BE2C (cell line): Measurements from ENCODE around the gene COL26A1.

Source experiments
- DNase-seq: peaks from one replicate; pipeline ENCODE4 v3.0.0-alpha.2; 2020
- H3K27me3 ChIP-seq: fragments of 250-450 bp; sonication (Bioruptor Pico); 2 replicates; pipeline ENCODE4 v1.5.1; 2020; ENCODE audit warnings: mild to moderate bottlenecking
- H3K36me3 ChIP-seq: fragments of 250-450 bp; sonication (Bioruptor Pico); 2 replicates; pipeline ENCODE4 v1.5.1; 2020; ENCODE audit warnings: mild to moderate bottlenecking
- H3K4me1 ChIP-seq: fragments of 250-450 bp; sonication (Bioruptor Pico); 2 replicates; pipeline ENCODE4 v1.5.1; 2020
- H3K4me3 ChIP-seq: 2 replicates; pipeline ENCODE4 v1.5.1; 2011; ENCODE audit warnings: low read depth, low read length
- H3K9me3 ChIP-seq: fragments of 250-450 bp; sonication (Bioruptor Pico); 2 replicates; pipeline ENCODE4 v1.5.1; 2020
- CTCF ChIP-seq: IDR thresholded peaks from 2 replicates; pipeline ENCODE4 v1.5.1; 2012; ENCODE audit warnings: mild to moderate bottlenecking, low read depth, low read length

The COL26A1 gene

GRCh38 chr7:101377189-101377736 lies 14.6 kb downstream of the COL26A1 start:
- DNase-seq, result no peak
- Histone ChIP-seq H3K9me3 (no peaks in the 10 kb centered on the region), H3K4me1 (no peaks in the 10 kb centered on the region), H3K27me3 (no peaks in the 10 kb centered on the region), H3K36me3 (no peaks in the 10 kb centered on the region), H3K4me3 (no peak overlapping the region)
- no peak for TF ChIP-seq CTCF

DNA sequence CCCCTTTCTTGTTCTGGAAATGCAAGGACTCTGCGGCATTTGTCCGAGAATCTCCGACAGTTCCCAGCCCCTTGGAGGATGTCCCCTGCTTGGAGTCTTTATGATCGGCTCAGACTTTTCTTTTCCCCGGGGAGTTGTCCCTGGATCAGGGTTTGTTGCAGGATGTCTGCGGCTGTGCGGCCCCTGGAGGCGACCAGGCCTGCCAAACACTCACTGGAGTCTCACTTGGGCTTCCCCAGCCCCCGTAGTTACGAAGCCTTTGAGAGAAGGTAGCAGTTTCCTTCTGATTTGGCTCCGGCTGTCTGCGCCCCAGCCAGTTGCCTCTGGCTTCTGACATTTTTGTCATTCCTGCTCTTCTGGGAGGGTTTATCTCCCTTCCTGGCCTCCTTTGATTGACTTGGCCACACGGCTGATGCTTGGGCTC lies 16.1 kb downstream of the COL26A1 start:
- no peak; the same call in 1 of the 2 replicates for TF ChIP-seq CTCF
- H3K36me3 ChIP-seq, result no peaks in the 10 kb centered on the region
- no peaks in the 10 kb centered on the region for H3K9me3 ChIP-seq
- no peaks in the 10 kb centered on the region for H3K4me1 ChIP-seq
- no peaks in the 10 kb centered on the region for H3K27me3 ChIP-seq
- H3K4me3 ChIP-seq, result no peak overlapping the region
- DNase-seq, result peak; percentile 48

- H3K27me3 ChIP-seq, result no peaks in the 10 kb centered on the region
- H3K9me3 ChIP-seq, result no peaks in the 10 kb centered on the region
- no peaks in the 10 kb centered on the region for H3K4me1 ChIP-seq
- DNase-seq, result no peak
- no peaks in the 10 kb centered on the region for H3K36me3 ChIP-seq
- no peak overlapping the region for H3K4me3 ChIP-seq
- no peak for TF ChIP-seq CTCF
Measured at GRCh38 chr7:101379302-101379701, 16.6 kb downstream of the COL26A1 start.

DNA sequence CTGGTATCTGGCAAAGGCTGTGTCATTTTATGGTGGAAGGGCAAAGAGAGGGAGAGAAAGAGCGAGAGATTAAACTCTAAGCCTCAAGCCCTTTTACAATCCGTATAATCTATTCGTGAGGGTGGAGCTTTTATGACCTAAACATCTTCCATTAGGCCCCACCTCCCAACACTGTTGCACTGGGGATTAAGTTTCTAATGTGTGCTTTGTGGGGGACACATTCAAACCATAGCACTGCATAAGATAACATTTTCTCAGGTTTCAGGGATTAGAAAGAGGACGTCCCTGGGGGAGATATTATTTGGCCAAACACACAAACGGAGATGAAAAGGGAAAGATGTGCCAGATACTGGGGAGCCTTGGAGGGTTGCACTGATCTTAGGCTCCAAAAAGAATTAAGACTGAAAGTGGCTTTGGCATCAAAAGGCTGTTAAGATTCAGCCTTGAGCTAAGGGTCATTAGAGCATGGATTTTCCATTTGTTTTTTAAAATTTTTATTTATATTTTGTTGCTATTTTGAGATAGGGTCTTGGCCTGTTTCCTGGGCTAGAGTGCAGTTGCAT lies 19.0 kb downstream of the COL26A1 start:
- H3K4me1 ChIP-seq, result no peaks in the 10 kb centered on the region
- H3K9me3 ChIP-seq, result no peaks in the 10 kb centered on the region
- no peak for DNase-seq
- TF ChIP-seq CTCF, result no peak
- H3K27me3 ChIP-seq, result no peaks in the 10 kb centered on the region
- H3K36me3 ChIP-seq, result no peaks in the 10 kb centered on the region
- H3K4me3 ChIP-seq, result no peak overlapping the region

- Histone ChIP-seq H3K4me3 (no peak overlapping the region), H3K4me1 (no peaks in the 10 kb centered on the region), H3K27me3 (no peaks in the 10 kb centered on the region), H3K9me3 (no peaks in the 10 kb centered on the region), H3K36me3 (no peaks in the 10 kb centered on the region)
- no peak for TF ChIP-seq CTCF
- no peak for DNase-seq
Measured at GRCh38 chr7:101382937-101383336, 20.3 kb downstream of the COL26A1 start.

DNA sequence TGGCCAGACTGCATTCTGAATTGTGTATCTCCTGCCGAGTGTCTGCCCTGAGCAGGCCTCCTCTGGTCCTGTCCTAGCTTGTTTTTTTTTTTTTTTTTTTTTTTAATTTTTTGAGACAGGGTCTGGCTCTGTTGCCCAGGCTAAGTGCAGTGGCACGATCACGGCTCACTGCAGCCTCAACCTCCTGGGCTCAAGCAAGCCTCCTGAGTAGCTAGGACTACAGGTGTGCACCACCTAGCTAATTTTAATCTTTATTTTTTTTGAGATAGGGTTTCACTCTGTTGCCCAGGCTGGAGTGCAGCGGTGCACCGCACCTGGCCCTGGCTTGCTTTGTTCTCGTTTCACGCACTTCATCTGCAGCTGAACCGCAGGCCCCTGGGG lies 23.5 kb downstream of the COL26A1 start:
- Histone ChIP-seq H3K9me3 (no peaks in the 10 kb centered on the region), H3K27me3 (no peaks in the 10 kb centered on the region), H3K4me1 (no peaks in the 10 kb centered on the region; the same call in 1 of the 2 replicates), H3K36me3 (no peaks in the 10 kb centered on the region), H3K4me3 (no peak overlapping the region)
- no peak for DNase-seq
- TF ChIP-seq CTCF, result no peak
